GM12878 (cell line): ENCODE data around the gene KIF23. TPM values are rescaled to one million over a fixed set of nuclear protein-coding genes. Genes with fewer than 3 reads are reported as not detected.

Experiments used
- ATAC-seq: fragments of 200-7000 bp; cut with Tn5 transposase; 3 replicates; pipeline ENCODE4 v1.9.1; 2020; ENCODE audit warnings: mild to moderate bottlenecking, moderate library complexity
- BruUV-seq: library from RNA; stranded (reverse); fragments of 400-500 nt; replicated peaks from 2 replicates; lab custom pipeline; 2021; lab: Mats Ljungman, UMichigan
- CTCF ChIA-PET: fragments of 300-600 bp; sonication (Branson Sonifier 250); formaldehyde crosslinking; extraction: SDS; loops from one replicate; lab custom pipeline; 2021; ENCODE audit warnings: inconsistent platforms; lab: Yijun Ruan, JAX
- POLR2A ChIA-PET: fragments of 350-600 bp; formaldehyde crosslinking; extraction: SDS; loops from one replicate; lab custom pipeline; 2021; ENCODE audit warnings: inconsistent platforms; lab: Charles Lee
- RAD21 ChIA-PET: fragments of 300-600 bp; sonication (Branson Sonifier 250); formaldehyde crosslinking; loops from one replicate; lab custom pipeline; 2023; ENCODE audit warnings: antibody characterized with exemption; ENCODE audit not compliant: unreplicated experiment; lab: Charles Lee
- SMC1A ChIA-PET: fragments of 300-600 bp; sonication (Branson Sonifier 250); formaldehyde crosslinking; loops from one replicate; lab custom pipeline; 2023; ENCODE audit not compliant: unreplicated experiment, uncharacterized antibody; lab: Charles Lee
- DNase-seq: peaks from one replicate; pipeline ENCODE4 v3.0.0-alpha.2; 2011; ENCODE audit warnings: low read depth, low spot score
- FAIRE-seq: peaks from 3 replicates; lab custom pipeline; 2011; peaks lifted over from hg19 to GRCh38; lab: Jason Lieb, UNC
- H2AFZ ChIP-seq: 2 replicates; pipeline ENCODE4 v1.6.0; 2011; ENCODE audit warnings: low read depth, low read length, control low read depth; ENCODE audit not compliant: control insufficient read depth
- H3K27ac ChIP-seq: 2 replicates; pipeline ENCODE4 v1.5.1; 2011; ENCODE audit warnings: control low read depth; ENCODE audit not compliant: control insufficient read depth, insufficient read depth
- H3K27me3 ChIP-seq, 2 experiments: replicated peaks in 1 of 2; 2 replicates each; pipeline versions ENCODE4 v1.6.0 to v1.6.1; 2011; ENCODE audit warnings: low read length in 1 of 2; ENCODE audit not compliant: control insufficient read depth in 2 of 2, insufficient read depth in 2 of 2
- H3K36me3 ChIP-seq, 2 experiments: 2 replicates each; pipeline ENCODE4 v1.5.1; 2011; ENCODE audit warnings: low read length in 1 of 2; ENCODE audit not compliant: control insufficient read depth in 2 of 2, insufficient read depth in 2 of 2
- H3K4me1 ChIP-seq: 2 replicates; pipeline ENCODE4 v1.6.1; 2011; ENCODE audit warnings: mild to moderate bottlenecking, low read length, moderate library complexity, mixed read lengths; ENCODE audit not compliant: control insufficient read depth, insufficient read depth
- H3K4me2 ChIP-seq: 2 replicates; pipeline ENCODE4 v1.6.0; 2011; ENCODE audit warnings: control low read depth; ENCODE audit not compliant: control insufficient read depth, insufficient read depth
- H3K4me3 ChIP-seq: fragments of 200-600 bp; sonication (generic); 2 replicates; pipeline ENCODE4 v1.5.1; 2016
- H3K79me2 ChIP-seq: 2 replicates; pipeline ENCODE4 v1.6.0; 2011; ENCODE audit warnings: low read length; ENCODE audit not compliant: control insufficient read depth, insufficient read depth
- H3K9ac ChIP-seq: 2 replicates; pipeline ENCODE4 v1.8.0; 2011; ENCODE audit warnings: low read length, control low read depth, mixed read lengths; ENCODE audit not compliant: control insufficient read depth, insufficient read depth
- H3K9me3 ChIP-seq: replicated peaks from 3 replicates; pipeline ENCODE4 v1.5.1; 2011; ENCODE audit warnings: mild to moderate bottlenecking, low read length; ENCODE audit not compliant: control insufficient read depth, insufficient read depth
- H4K20me1 ChIP-seq: 2 replicates; pipeline ENCODE4 v1.6.0; 2011; ENCODE audit not compliant: control insufficient read depth, insufficient read depth
- BCLAF1 ChIP-seq: fragments of 450-650 bp; IDR thresholded peaks from 2 replicates; pipeline ENCODE4 v1.6.1; 2017; ENCODE audit warnings: antibody characterized with exemption, mild to moderate bottlenecking, moderate library complexity
- BHLHE40 ChIP-seq, 2 experiments: fragments of 450-650 bp in 1 of 2; IDR thresholded peaks; 2 replicates each; pipeline ENCODE4 v1.6.1; 2011 to 2017; ENCODE audit warnings: low read depth in 2 of 2, borderline replicate concordance in 1 of 2, improper control_type of control experiment in 1 of 2, low read length in 1 of 2, mild to moderate bottlenecking in 1 of 2
- CBX5 ChIP-seq: sonication (generic); IDR thresholded peaks from 2 replicates; pipeline ENCODE4 v1.6.1; 2016; ENCODE audit warnings: low read depth, moderate library complexity, mild to moderate bottlenecking, inconsistent platforms
- IKZF1 ChIP-seq: fragments of 450-650 bp; conservative IDR thresholded peaks from 2 replicates; pipeline ENCODE4 v1.6.1; 2017; ENCODE audit warnings: antibody characterized with exemption, mild to moderate bottlenecking
- NFIC ChIP-seq: IDR thresholded peaks from 2 replicates; pipeline ENCODE4 v1.6.1; 2012; ENCODE audit warnings: low read depth, mild to moderate bottlenecking, inconsistent platforms, low read length, moderate library complexity
- REST ChIP-seq: IDR thresholded peaks from 2 replicates; pipeline ENCODE4 v1.6.1; 2012; ENCODE audit warnings: mild to moderate bottlenecking, low read depth, low read length
- SP1 ChIP-seq: IDR thresholded peaks from one replicate; pipeline ENCODE4 v1.6.1; 2011; ENCODE audit warnings: low read depth, low read length
- SRF ChIP-seq, 2 experiments: IDR thresholded peaks; 2 replicates each; pipeline ENCODE4 v1.6.1; 2011; ENCODE audit warnings: low read depth in 2 of 2, low read length in 2 of 2, mild to moderate bottlenecking in 1 of 2, moderate library complexity in 1 of 2
- ZBED1 ChIP-seq: IDR thresholded peaks from 2 replicates; pipeline ENCODE4 v1.6.1; 2016; ENCODE audit warnings: borderline replicate concordance
- ZNF622 ChIP-seq: fragments of 450-650 bp; IDR thresholded peaks from 2 replicates; pipeline ENCODE4 v1.6.1; 2017; ENCODE audit warnings: mild to moderate bottlenecking, inconsistent platforms
- WGBS: methylation state at CpG from one replicate; pipeline ENCODE4 v1.1.6; 2016; ENCODE audit warnings: low lambda C conversion rate; ENCODE audit not compliant: insufficient replicate concordance, insufficient coverage; ENCODE audit errors: missing lambda C conversion rate; 5-methylcytosine and 5-hydroxymethylcytosine counted together
- in situ Hi-C: fragments of 300-500 bp; cut with MboI; formaldehyde crosslinking; loops from 9 replicates; pipeline ENCODE4 v1.14.3; 2018; ENCODE audit warnings: mixed read lengths
- intact Hi-C: fragments of 100-400 bp; cut with micrococcal nuclease; formaldehyde crosslinking; loops from one replicate; pipeline ENCODE4 v1.14.2; 2022; ENCODE audit not compliant: unreplicated experiment
- polyA plus RNA-seq, 11 experiments: library from polyadenylated mRNA; depleted of rRNA in 4 of 11; unstranded in 6 of 11; stranded (reverse) in 5 of 11; fragments of >200 nt; fragmentation: Nextera tagmentation in 4 of 11; fragmentation: Illumina TruSeq in 1 of 11; extraction: Ambion mirVana in 4 of 11; extraction: Trizol in 1 of 11; gene quantifications; 1 replicate in 1 of 11; 2 replicates in 10 of 11; pipeline versions ENCODE4 v1.2.1 to v1.2.3, GENCODE V29; 2011 to 2016; ENCODE audit warnings: inconsistent platforms in 2 of 11, missing spikeins in 2 of 11, low read depth in 1 of 11
- total RNA-seq, 4 experiments: library from RNA; depleted of rRNA in 3 of 4; stranded (reverse); fragments of >200 nt in 3 of 4; fragmentation: Illumina TruSeq in 1 of 4; extraction: Trizol in 1 of 4; gene quantifications; 2 replicates each; pipeline versions ENCODE4 v1.2.1 to v1.2.3, GENCODE V29; 2013 to 2021
- TF ChIP-seq, protein P1 (sequence below): IDR thresholded peaks from 2 replicates; pipeline ENCODE4 v1.6.1; 2011; ENCODE audit warnings: low read depth, low read length, improper control_type of control experiment, borderline replicate concordance
- TF ChIP-seq, protein P2 (sequence below): IDR thresholded peaks from 2 replicates; pipeline ENCODE4 v1.6.1; 2011; ENCODE audit warnings: borderline replicate concordance, low read depth, mild to moderate bottlenecking, moderate library complexity, low read length; ENCODE audit not compliant: insufficient read depth, poor library complexity, severe bottlenecking

The KIF23 gene
- total and polyA plus RNA-seq, 10 of the 15 experiments (the other 5 are each of a cell fraction or from before 2014, with no cell fraction given): 28.0 to 62.5 (median 46.6) TPM

- intact Hi-C loops: no loop called here
- Histone ChIP-seq H3K4me3 (no peak overlapping the region), H2AFZ (no peak overlapping the region), H3K36me3 (no peaks in the 10 kb centered on the region), H3K9me3 (no peaks in the 10 kb centered on the region; the same call in 2 of the 3 replicates), H3K79me2 (no peaks in the 10 kb centered on the region), H4K20me1 (no peaks in the 10 kb centered on the region), H3K27me3 (peaks cover 0 to 2% of the 10 kb centered on the region in 2 experiments; a peak in 2 of 4 replicates), H3K27ac (no peak overlapping the region), H3K4me1 (no peaks in the 10 kb centered on the region), H3K4me2 (no peak overlapping the region), H3K9ac (no peak overlapping the region)
- ATAC-seq (no peak), FAIRE-seq (no peak), DNase-seq (no peak)
- BruUV-seq: no TSS peak
- POLR2A ChIA-PET: no interaction called here
- RAD21 ChIA-PET: no interaction called here
- in situ Hi-C loops: no loop called here
- SMC1A ChIA-PET: no interaction called here
- WGBS: 23% methylated on average over 3 of the region's 3 CpGs
- CTCF ChIA-PET: interaction anchor here (1.0 kb wide), 1 partner anchor 11 kb away, joined by 3 read pairs; no protein-coding TSS in a partner anchor
- TF ChIP-seq, protein P1, sequence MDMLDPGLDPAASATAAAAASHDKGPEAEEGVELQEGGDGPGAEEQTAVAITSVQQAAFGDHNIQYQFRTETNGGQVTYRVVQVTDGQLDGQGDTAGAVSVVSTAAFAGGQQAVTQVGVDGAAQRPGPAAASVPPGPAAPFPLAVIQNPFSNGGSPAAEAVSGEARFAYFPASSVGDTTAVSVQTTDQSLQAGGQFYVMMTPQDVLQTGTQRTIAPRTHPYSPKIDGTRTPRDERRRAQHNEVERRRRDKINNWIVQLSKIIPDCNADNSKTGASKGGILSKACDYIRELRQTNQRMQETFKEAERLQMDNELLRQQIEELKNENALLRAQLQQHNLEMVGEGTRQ: no peak
- no peak for TF ChIP-seq CBX5
- TF ChIP-seq SRF (IDR thresholded peaks at IDR 0.05; ENCODE audit: low read depth in 2 of 2, low read length in 2 of 2): no peak
- no peak for TF ChIP-seq IKZF1
- TF ChIP-seq BCLAF1: no peak
- no peak for TF ChIP-seq BHLHE40 (IDR thresholded peaks at IDR 0.05; ENCODE audit: borderline replicate concordance in 1 of 2, low read depth in 2 of 2, low read length in 1 of 2)
- TF ChIP-seq, protein P2, sequence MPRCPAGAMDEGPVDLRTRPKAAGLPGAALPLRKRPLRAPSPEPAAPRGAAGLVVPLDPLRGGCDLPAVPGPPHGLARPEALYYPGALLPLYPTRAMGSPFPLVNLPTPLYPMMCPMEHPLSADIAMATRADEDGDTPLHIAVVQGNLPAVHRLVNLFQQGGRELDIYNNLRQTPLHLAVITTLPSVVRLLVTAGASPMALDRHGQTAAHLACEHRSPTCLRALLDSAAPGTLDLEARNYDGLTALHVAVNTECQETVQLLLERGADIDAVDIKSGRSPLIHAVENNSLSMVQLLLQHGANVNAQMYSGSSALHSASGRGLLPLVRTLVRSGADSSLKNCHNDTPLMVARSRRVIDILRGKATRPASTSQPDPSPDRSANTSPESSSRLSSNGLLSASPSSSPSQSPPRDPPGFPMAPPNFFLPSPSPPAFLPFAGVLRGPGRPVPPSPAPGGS: no peak
- TF ChIP-seq ZBED1: no peak
- TF ChIP-seq NFIC: no peak
- TF ChIP-seq SP1: no peak
- no peak for TF ChIP-seq REST
- no peak for TF ChIP-seq ZNF622
Measured at GRCh38 chr15:69489073-69489571, 75.0 kb downstream of the KIF23 start.
